Measurements from ENCODE around the gene PTK6. TPM values are rescaled to one million over a fixed set of nuclear protein-coding genes. Genes with fewer than 3 reads are reported as not detected.

Gene PTK6
- total and polyA plus RNA-seq, 9 donors = 0.07 to 0.46 (median 0.12) TPM; not detected in 2

- no peak for DNase-seq
- WGBS, 3 donors = 85 to 91% (median 85%) methylated on average over 9 of the region's 9 CpGs
- Histone ChIP-seq H3K4me3 (no peak overlapping the region), H3K27me3 (no peaks in the 10 kb centered on the region), H3K4me1 (ENCODE audit: insufficient read depth) (no peaks in the 10 kb centered on the region), H3K36me3 (no peaks in the 10 kb centered on the region), H3K27ac (no peak overlapping the region), H3K9me3 (peaks cover 0 to 26% of the 10 kb centered on the region in 2 donors)
- TF ChIP-seq EP300 (IDR thresholded peaks at IDR 0.05) (no peak), POLR2A (IDR thresholded peaks at IDR 0.05) (no peak), CTCF (IDR thresholded peaks at IDR 0.05) (no peak)
- intact Hi-C loops (cut with DNase I) = no loop called here
Measured at GRCh38 chr20:63504642-63505041, 32.5 kb downstream of the PTK6 start.

- intact Hi-C loops (cut with DNase I) = no loop called here
- no peak for DNase-seq
- no peaks in the 10 kb centered on the region for H3K27me3 ChIP-seq
- H3K4me3 ChIP-seq = no peak overlapping the region
- H3K27ac ChIP-seq = no peak overlapping the region
- no peaks in the 10 kb centered on the region for H3K36me3 ChIP-seq
- WGBS, 3 donors = 11 to 21% (median 19%) methylated on average over 7 of the region's 7 CpGs
- H3K9me3 ChIP-seq = peaks cover 0 to 26% of the 10 kb centered on the region in 2 donors
- peaks cover 2% of the 10 kb centered on the region for H3K4me1 ChIP-seq (ENCODE audit: insufficient read depth)
- TF ChIP-seq POLR2A (IDR thresholded peaks at IDR 0.05) (no peak), EP300 (IDR thresholded peaks at IDR 0.05) (no peak), CTCF (IDR thresholded peaks at IDR 0.05) (no peak)
Measured at GRCh38 chr20:63503524-63503923, 33.7 kb downstream of the PTK6 start.

- peaks cover 0 to 20% of the 10 kb centered on the region in 2 donors for H3K9me3 ChIP-seq
- H3K36me3 ChIP-seq = no peaks in the 10 kb centered on the region
- peaks cover 2% of the 10 kb centered on the region for H3K4me1 ChIP-seq (ENCODE audit: insufficient read depth)
- H3K4me3 ChIP-seq = no peak overlapping the region
- H3K27ac ChIP-seq = no peak overlapping the region
- no peaks in the 10 kb centered on the region for H3K27me3 ChIP-seq
- intact Hi-C loops (cut with DNase I) = no loop called here
- WGBS, 3 donors = 25 to 40% (median 28%) methylated on average over 12 to 15 of the region's 15 CpGs
- DNase-seq = no peak
- TF ChIP-seq CTCF (IDR thresholded peaks at IDR 0.05) (no peak), EP300 (IDR thresholded peaks at IDR 0.05) (no peak), POLR2A (IDR thresholded peaks at IDR 0.05) (no peak)
Measured at GRCh38 chr20:63502671-63503172, 34.5 kb downstream of the PTK6 start.

GRCh38 chr20:63501818-63502670 is 35.1 kb downstream of the PTK6 start:
- Histone ChIP-seq H3K27me3 (no peaks in the 10 kb centered on the region), H3K27ac (no peak overlapping the region)
- DNase-seq = no peak

More at GRCh38 chr20:63501818-63502670, 35.1 kb downstream of the PTK6 start:
- WGBS, 3 donors = 10 to 19% (median 11%) methylated on average over 25 to 26 of the region's 26 CpGs
- peaks cover 0 to 17% of the 10 kb centered on the region in 2 donors for H3K9me3 ChIP-seq
- H3K4me3 ChIP-seq = no peak overlapping the region
- intact Hi-C loops (cut with DNase I) = no loop called here
- no peaks in the 10 kb centered on the region for H3K36me3 ChIP-seq
- TF ChIP-seq POLR2A (IDR thresholded peaks at IDR 0.05) (no peak), CTCF (IDR thresholded peaks at IDR 0.05) (no peak), EP300 (IDR thresholded peaks at IDR 0.05) (no peak)
- H3K4me1 ChIP-seq (ENCODE audit: insufficient read depth) = peaks cover 2% of the 10 kb centered on the region
